SU-DHL-6 (cell line): Measurements from ENCODE around the gene EZH1.

Experiments
- EZH2phosphoT487 ChIP-seq: fragments of 200-600 bp; sonication (generic), shearing (Covaris generic); conservative IDR thresholded peaks from 2 replicates; pipeline ENCODE4 v1.6.1; 2018; ENCODE audit warnings: mild to moderate bottlenecking, antibody characterized with exemption, low read length, moderate library complexity, mixed read lengths
- TF ChIP-seq, protein P1 (sequence below): fragments of 200-600 bp; sonication (generic); IDR thresholded peaks from one replicate; pipeline ENCODE4 v1.5.1; 2017; ENCODE audit warnings: antibody characterized with exemption, mild to moderate bottlenecking, low read length, moderate library complexity; ENCODE audit not compliant: insufficient read depth, poor library complexity, severe bottlenecking

DNA sequence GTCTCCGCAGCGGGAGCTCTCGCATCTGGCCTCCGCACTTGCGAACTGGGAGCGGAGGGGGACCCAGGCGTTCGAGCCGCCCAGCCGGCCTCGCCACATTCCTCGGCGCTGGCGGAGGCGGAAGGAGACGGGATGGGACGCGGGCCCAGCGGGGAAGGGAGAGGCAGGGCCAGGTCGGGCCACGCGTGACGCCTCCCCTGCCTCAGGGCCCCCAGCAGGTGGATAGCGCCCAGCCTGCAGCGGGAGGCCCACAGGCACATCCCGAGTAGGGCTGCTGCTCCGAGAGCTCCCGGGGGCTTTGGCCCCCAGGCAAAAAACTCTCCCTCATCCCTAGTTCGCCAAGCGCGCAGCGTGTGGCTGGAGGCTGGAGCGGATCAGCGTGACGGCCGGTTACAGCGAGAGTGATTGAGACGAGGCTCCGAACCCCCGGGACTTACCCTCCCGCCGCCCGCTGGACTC lies 68.8 kb downstream of the EZH1 start:
- TF ChIP-seq, protein P1, sequence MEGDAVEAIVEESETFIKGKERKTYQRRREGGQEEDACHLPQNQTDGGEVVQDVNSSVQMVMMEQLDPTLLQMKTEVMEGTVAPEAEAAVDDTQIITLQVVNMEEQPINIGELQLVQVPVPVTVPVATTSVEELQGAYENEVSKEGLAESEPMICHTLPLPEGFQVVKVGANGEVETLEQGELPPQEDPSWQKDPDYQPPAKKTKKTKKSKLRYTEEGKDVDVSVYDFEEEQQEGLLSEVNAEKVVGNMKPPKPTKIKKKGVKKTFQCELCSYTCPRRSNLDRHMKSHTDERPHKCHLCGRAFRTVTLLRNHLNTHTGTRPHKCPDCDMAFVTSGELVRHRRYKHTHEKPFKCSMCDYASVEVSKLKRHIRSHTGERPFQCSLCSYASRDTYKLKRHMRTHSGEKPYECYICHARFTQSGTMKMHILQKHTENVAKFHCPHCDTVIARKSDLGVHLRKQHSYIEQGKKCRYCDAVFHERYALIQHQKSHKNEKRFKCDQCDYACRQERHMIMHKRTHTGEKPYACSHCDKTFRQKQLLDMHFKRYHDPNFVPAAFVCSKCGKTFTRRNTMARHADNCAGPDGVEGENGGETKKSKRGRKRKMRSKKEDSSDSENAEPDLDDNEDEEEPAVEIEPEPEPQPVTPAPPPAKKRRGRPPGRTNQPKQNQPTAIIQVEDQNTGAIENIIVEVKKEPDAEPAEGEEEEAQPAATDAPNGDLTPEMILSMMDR, result no peak
- no peak for TF ChIP-seq EZH2phosphoT487
